DOHH2 (cell line): ENCODE data around the gene HOXA10.

Experiments used
- H3F3A ChIP-seq: fragments of 200-600 bp; sonication (generic), shearing (Covaris generic); 2 replicates; pipeline ENCODE4 v1.6.0; 2016; ENCODE audit warnings: antibody characterized with exemption, mild to moderate bottlenecking; ENCODE audit not compliant: control insufficient read depth, insufficient read depth
- H3K27ac ChIP-seq: fragments of 200-600 bp; sonication (generic); 2 replicates; pipeline ENCODE4 v1.5.1; 2014; ENCODE audit warnings: low read depth, mild to moderate bottlenecking, low read length, moderate library complexity
- H3K27me3 ChIP-seq: fragments of 200-600 bp; sonication (generic); 2 replicates; pipeline ENCODE4 v1.6.1; 2014; ENCODE audit warnings: mild to moderate bottlenecking, low read length, mixed read lengths; ENCODE audit not compliant: control insufficient read depth
- H3K36me3 ChIP-seq: fragments of 200-600 bp; sonication (generic); 2 replicates; pipeline ENCODE4 v1.6.1; 2014; ENCODE audit warnings: mild to moderate bottlenecking, low read length, moderate library complexity, mixed read lengths; ENCODE audit not compliant: control insufficient read depth
- H3K4me1 ChIP-seq: fragments of 200-600 bp; sonication (generic); 2 replicates; pipeline ENCODE4 v1.6.1; 2014; ENCODE audit warnings: mild to moderate bottlenecking, low read length, mixed read lengths; ENCODE audit not compliant: control insufficient read depth
- H3K4me2 ChIP-seq: fragments of 200-600 bp; sonication (generic); 2 replicates; pipeline ENCODE4 v1.6.0; 2014; ENCODE audit warnings: mild to moderate bottlenecking, low read length, moderate library complexity
- H3K4me3 ChIP-seq: fragments of 200-600 bp; sonication (generic); 2 replicates; pipeline ENCODE4 v1.5.1; 2014; ENCODE audit warnings: mild to moderate bottlenecking, low read length, mixed read lengths
- H3K79me2 ChIP-seq: fragments of 200-600 bp; sonication (generic); 2 replicates; pipeline ENCODE4 v1.6.1; 2014; ENCODE audit warnings: mild to moderate bottlenecking, low read length, mixed read lengths; ENCODE audit not compliant: control insufficient read depth
- H3K9me2 ChIP-seq: fragments of 200-600 bp; sonication (generic); replicated peaks from 2 replicates; pipeline ENCODE4 v1.6.1; 2014; ENCODE audit warnings: mild to moderate bottlenecking, low read length, mixed read lengths; ENCODE audit not compliant: control insufficient read depth
- H3K9me3 ChIP-seq: fragments of 200-600 bp; sonication (generic); 2 replicates; pipeline ENCODE4 v1.6.1; 2014; ENCODE audit warnings: antibody characterized with exemption, low read length, mixed read lengths; ENCODE audit not compliant: control insufficient read depth, insufficient read depth
- H4K20me1 ChIP-seq: fragments of 200-600 bp; sonication (generic); 2 replicates; pipeline ENCODE4 v1.6.0; 2014; ENCODE audit warnings: low read depth, mild to moderate bottlenecking, antibody characterized with exemption, low read length, moderate library complexity; ENCODE audit not compliant: control insufficient read depth, insufficient read depth
- CTCF ChIP-seq: fragments of 200-600 bp; sonication (generic); IDR thresholded peaks from one replicate; pipeline ENCODE4 v1.5.1; 2014; ENCODE audit warnings: antibody characterized with exemption, mild to moderate bottlenecking, low read depth, low read length; ENCODE audit not compliant: poor library complexity, severe bottlenecking
- EZH2phosphoT487 ChIP-seq: fragments of 200-600 bp; sonication (generic); IDR thresholded peaks from 2 replicates; pipeline ENCODE4 v1.6.1; 2017; ENCODE audit warnings: borderline replicate concordance, mild to moderate bottlenecking, antibody characterized with exemption, low read length, moderate library complexity, mixed read lengths

Gene HOXA10

GRCh38 chr7:27162561-27163287 is 11.4 kb downstream of the HOXA10 start:
- Histone ChIP-seq H3K79me2 (no peaks in the 10 kb centered on the region), H3K4me3 (no peak overlapping the region), H3F3A (no peaks in the 10 kb centered on the region; the same call in 1 of the 2 replicates), H3K9me3 (no peaks in the 10 kb centered on the region), H3K27ac (no peak overlapping the region), H3K9me2 (no peaks in the 10 kb centered on the region), H3K36me3 (no peaks in the 10 kb centered on the region), H3K4me1 (peaks cover 20% of the 10 kb centered on the region), H3K27me3 (peaks cover 63% of the 10 kb centered on the region), H3K4me2 (no peak overlapping the region), H4K20me1 (no peaks in the 10 kb centered on the region)
- TF ChIP-seq CTCF (no peak), EZH2phosphoT487 (no peak)

- H3K4me3 ChIP-seq, result no peak overlapping the region; the same call in 1 of the 2 replicates
These were observed 12.2 kb downstream of the HOXA10 start for GRCh38 chr7:27161721-27162560.

GRCh38 chr7:27161214-27161720 is 12.9 kb downstream of the HOXA10 start:
- Histone ChIP-seq H3K27ac (no peak overlapping the region), H3K4me2 (peak overlapping the region; percentile 93), H4K20me1 (no peaks in the 10 kb centered on the region), H3K27me3 (peaks cover 57% of the 10 kb centered on the region), H3K79me2 (no peaks in the 10 kb centered on the region), H3K4me1 (peaks cover 20% of the 10 kb centered on the region), H3F3A (no peaks in the 10 kb centered on the region; the same call in 1 of the 2 replicates), H3K9me2 (no peaks in the 10 kb centered on the region), H3K36me3 (no peaks in the 10 kb centered on the region), H3K4me3 (peak overlapping the region; percentile 80), H3K9me3 (no peaks in the 10 kb centered on the region)
- no peak for TF ChIP-seq EZH2phosphoT487
- peak; percentile 57 for TF ChIP-seq CTCF

More at GRCh38 chr7:27161721-27162560, 12.2 kb downstream of the HOXA10 start:
- Histone ChIP-seq H3K4me1 (peaks cover 20% of the 10 kb centered on the region), H3K4me2 (peak overlapping the region; percentile 93), H3K27ac (no peak overlapping the region), H3K9me2 (no peaks in the 10 kb centered on the region), H4K20me1 (no peaks in the 10 kb centered on the region), H3F3A (no peaks in the 10 kb centered on the region; the same call in 1 of the 2 replicates), H3K79me2 (no peaks in the 10 kb centered on the region), H3K36me3 (no peaks in the 10 kb centered on the region), H3K27me3 (peaks cover 63% of the 10 kb centered on the region), H3K9me3 (no peaks in the 10 kb centered on the region)
- TF ChIP-seq CTCF, result no peak
- TF ChIP-seq EZH2phosphoT487, result no peak
